ENCODE results near the gene RFLNA.

- TF ChIP-seq CTCF (conservative IDR thresholded peaks at IDR 0.05 in 1 of 2, IDR thresholded peaks at IDR 0.05 in 1 of 2; ENCODE audit: extremely low read depth in 1 of 2, insufficient read depth in 1 of 2, low read depth in 1 of 2, low read length in 2 of 2) (no peak), EZH2 (IDR thresholded peaks at IDR 0.05; ENCODE audit: borderline replicate concordance, low read length) (no peak)
Measured at GRCh38 chr12:124340080-124340900, 45.4 kb downstream of the RFLNA start.
